ENCODE measurements around the gene OPCML. TPM values are rescaled to one million over a fixed set of nuclear protein-coding genes. Genes with fewer than 3 reads are reported as not detected.

The OPCML gene
- total RNA-seq, 1 donor from 2014 or later = 2.7 TPM

- TF ChIP-seq CTCF (IDR thresholded peaks at IDR 0.05) = no peak
- Mint-ChIP-seq H3K9me3 (ENCODE audit: low read depth) (no peaks in the 10 kb centered on the region), H3K36me3 (ENCODE audit: low read depth) (peaks cover 1% of the 10 kb centered on the region), H3K27me3 (ENCODE audit: low read depth) (no peaks in the 10 kb centered on the region), H3K4me3 (ENCODE audit: unreplicated experiment) (no peak overlapping the region), H3K4me1 (ENCODE audit: low read depth) (peaks cover 6% of the 10 kb centered on the region), H3K27ac (ENCODE audit: unreplicated experiment) (peak overlapping the region; percentile 2)
- DNase-seq (ENCODE audit: low spot score) = no peak
Measured at GRCh38 chr11:132734217-132734616, 798.1 kb downstream of the OPCML start.

- Mint-ChIP-seq H3K4me3 (ENCODE audit: unreplicated experiment) (no peak overlapping the region), H3K4me1 (ENCODE audit: low read depth) (no peaks in the 10 kb centered on the region), H3K9me3 (ENCODE audit: low read depth) (peaks cover 5% of the 10 kb centered on the region), H3K36me3 (ENCODE audit: low read depth) (peaks cover 1% of the 10 kb centered on the region), H3K27me3 (ENCODE audit: low read depth) (no peaks in the 10 kb centered on the region), H3K27ac (ENCODE audit: unreplicated experiment) (no peak overlapping the region)
- TF ChIP-seq CTCF (IDR thresholded peaks at IDR 0.05) = no peak
- DNase-seq (ENCODE audit: low spot score) = no peak
Measured at GRCh38 chr11:132728026-132728425, 804.3 kb downstream of the OPCML start.

GRCh38 chr11:132721526-132721925, 810.8 kb downstream of the OPCML start:
- TF ChIP-seq CTCF (IDR thresholded peaks at IDR 0.05) = no peak
- Mint-ChIP-seq H3K4me3 (ENCODE audit: unreplicated experiment) (no peak overlapping the region), H3K27me3 (ENCODE audit: low read depth) (no peaks in the 10 kb centered on the region), H3K36me3 (ENCODE audit: low read depth) (no peaks in the 10 kb centered on the region), H3K4me1 (ENCODE audit: low read depth) (peaks cover 11% of the 10 kb centered on the region), H3K27ac (ENCODE audit: unreplicated experiment) (no peak overlapping the region), H3K9me3 (ENCODE audit: low read depth) (peaks cover 5% of the 10 kb centered on the region)
- no peak for DNase-seq (ENCODE audit: low spot score)

- H3K9me3 Mint-ChIP-seq (ENCODE audit: low read depth) = no peaks in the 10 kb centered on the region
- no peak overlapping the region for H3K4me3 Mint-ChIP-seq (ENCODE audit: unreplicated experiment)
- no peak for TF ChIP-seq CTCF (IDR thresholded peaks at IDR 0.05)
- peak overlapping the region; percentile 73 for H3K27ac Mint-ChIP-seq (ENCODE audit: unreplicated experiment)
- H3K27me3 Mint-ChIP-seq (ENCODE audit: low read depth) = no peaks in the 10 kb centered on the region
- peaks cover 11% of the 10 kb centered on the region for H3K4me1 Mint-ChIP-seq (ENCODE audit: low read depth)
- no peak for DNase-seq (ENCODE audit: low spot score)
- no peaks in the 10 kb centered on the region for H3K36me3 Mint-ChIP-seq (ENCODE audit: low read depth)
Measured at GRCh38 chr11:132719684-132720083, 812.6 kb downstream of the OPCML start.

- no peak for TF ChIP-seq CTCF (IDR thresholded peaks at IDR 0.05)
- H3K36me3 Mint-ChIP-seq (ENCODE audit: low read depth) = no peaks in the 10 kb centered on the region
- no peaks in the 10 kb centered on the region for H3K27me3 Mint-ChIP-seq (ENCODE audit: low read depth)
- H3K4me3 Mint-ChIP-seq (ENCODE audit: unreplicated experiment) = no peak overlapping the region
- peaks cover 11% of the 10 kb centered on the region for H3K4me1 Mint-ChIP-seq (ENCODE audit: low read depth)
- peak overlapping the region; percentile 73 for H3K27ac Mint-ChIP-seq (ENCODE audit: unreplicated experiment)
- no peak for DNase-seq (ENCODE audit: low spot score)
- no peaks in the 10 kb centered on the region for H3K9me3 Mint-ChIP-seq (ENCODE audit: low read depth)
Measured at GRCh38 chr11:132718711-132719671, 813.3 kb downstream of the OPCML start.
